ENCODE measurements around the gene FASTKD2. TPM values are rescaled to one million over a fixed set of nuclear protein-coding genes. Genes with fewer than 3 reads are reported as not detected.
"Not testable (repeated sequence)": the region's sequence is repeated elsewhere in the genome, so short reads cannot be mapped to it uniquely, and the experiment has no call there.

FASTKD2 gene
- total RNA-seq, 1 experiment from 2014 or later: 30.7 TPM

GRCh38 chr2:206776432-206776831 lies 11.0 kb downstream of the FASTKD2 start:
- Histone ChIP-seq H3K9me3 (peaks cover 20% of the 10 kb centered on the region), H3K27me3 (no peaks in the 10 kb centered on the region), H3K4me3 (no peak overlapping the region), H3K36me3 (peaks cover 83% of the 10 kb centered on the region)
- DNase-seq: no peak

DNA sequence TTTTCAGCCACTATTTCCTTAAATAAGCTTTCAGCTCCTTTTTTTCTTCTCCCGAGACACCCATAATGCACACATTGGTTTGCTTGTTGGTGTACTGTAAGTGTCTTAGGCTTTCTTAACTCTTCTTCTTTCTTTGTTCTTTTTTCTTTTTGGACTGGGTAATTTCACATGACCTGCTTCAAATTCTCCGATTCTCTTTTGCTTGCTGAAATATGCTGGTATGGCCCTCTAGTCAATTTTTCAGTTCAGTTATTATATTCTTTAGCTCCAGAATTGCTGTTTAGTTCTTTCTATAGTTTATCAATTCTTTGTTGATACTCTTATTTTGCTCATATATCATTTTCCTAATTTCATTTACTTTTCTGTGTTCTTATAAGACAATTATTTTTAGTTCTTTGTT lies 15.3 kb downstream of the FASTKD2 start:
- Histone ChIP-seq H3K9me3 (peaks cover 20% of the 10 kb centered on the region), H3K4me3 (no peak overlapping the region), H3K36me3 (peaks cover 88% of the 10 kb centered on the region), H3K27me3 (no peaks in the 10 kb centered on the region)
- DNase-seq: no peak

GRCh38 chr2:206783718-206784117 lies 18.3 kb downstream of the FASTKD2 start:
- DNase-seq: no peak
- H3K27me3 ChIP-seq: no peaks in the 10 kb centered on the region
- H3K4me3 ChIP-seq: no peak overlapping the region
- H3K36me3 ChIP-seq: peaks cover 86% of the 10 kb centered on the region
- peaks cover 13% of the 10 kb centered on the region for H3K9me3 ChIP-seq

GRCh38 chr2:206784559-206785353 lies 19.4 kb downstream of the FASTKD2 start:
- peaks cover 86% of the 10 kb centered on the region for H3K36me3 ChIP-seq
- no peaks in the 10 kb centered on the region for H3K27me3 ChIP-seq
- no peak overlapping the region for H3K4me3 ChIP-seq
- H3K9me3 ChIP-seq: peaks cover 9% of the 10 kb centered on the region
- no peak for DNase-seq

DNA sequence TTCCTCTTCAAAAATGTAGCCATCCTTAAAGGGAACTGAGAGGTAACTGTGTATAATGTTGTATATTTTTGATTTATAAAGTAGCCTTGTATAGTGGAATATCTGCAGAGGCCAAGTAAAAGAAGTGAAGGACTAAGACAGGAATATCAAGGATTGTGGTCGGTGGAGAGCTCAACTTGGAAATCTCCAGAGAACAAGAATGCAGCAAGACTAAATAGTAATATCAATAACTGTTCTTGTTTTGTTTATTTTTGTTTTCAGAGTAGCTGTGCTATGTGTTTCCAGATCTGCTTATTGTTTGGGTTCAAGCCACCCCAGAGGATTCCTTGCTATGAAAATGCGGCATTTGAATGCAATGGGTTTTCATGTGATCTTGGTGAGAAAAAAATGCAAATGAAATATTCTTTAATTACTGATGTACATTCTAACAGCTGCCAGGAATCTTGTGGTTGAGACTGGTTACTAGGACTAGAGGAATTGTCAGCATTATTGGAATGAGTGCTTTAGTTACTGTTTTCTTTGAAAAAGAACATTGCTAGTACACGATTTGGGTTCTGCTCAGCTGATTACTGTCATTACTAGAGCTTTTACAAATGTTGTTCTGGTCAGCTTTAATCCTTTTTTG lies 25.0 kb downstream of the FASTKD2 start:
- DNase-seq: no peak
- no peaks in the 10 kb centered on the region for H3K9me3 ChIP-seq
- peaks cover 73% of the 10 kb centered on the region for H3K36me3 ChIP-seq
- H3K4me3 ChIP-seq: no peak overlapping the region
- H3K27me3 ChIP-seq: no peaks in the 10 kb centered on the region

DNA sequence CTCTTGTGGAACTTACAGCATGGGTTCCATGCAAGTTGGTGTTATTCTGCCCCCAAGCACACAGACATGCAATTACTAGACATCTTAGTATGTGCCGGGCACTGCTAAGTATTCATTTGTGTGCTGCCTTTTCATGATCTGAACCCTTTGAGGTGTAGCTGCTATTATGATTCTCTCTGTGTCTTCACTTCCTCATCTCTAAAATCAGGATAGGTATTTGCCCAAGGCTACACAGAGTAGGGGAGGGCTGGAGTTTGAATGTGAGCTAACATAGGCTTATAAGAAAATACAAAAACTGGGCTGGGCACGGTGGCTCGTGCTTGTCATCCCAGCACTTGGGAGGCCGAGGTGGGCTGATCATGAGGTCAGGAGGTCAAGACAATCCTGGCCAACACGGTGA lies 27.2 kb downstream of the FASTKD2 start:
- no peak for DNase-seq
- H3K36me3 ChIP-seq: peaks cover 54% of the 10 kb centered on the region
- no peak overlapping the region for H3K4me3 ChIP-seq
- H3K27me3 ChIP-seq: no peaks in the 10 kb centered on the region
- no peaks in the 10 kb centered on the region for H3K9me3 ChIP-seq

DNA sequence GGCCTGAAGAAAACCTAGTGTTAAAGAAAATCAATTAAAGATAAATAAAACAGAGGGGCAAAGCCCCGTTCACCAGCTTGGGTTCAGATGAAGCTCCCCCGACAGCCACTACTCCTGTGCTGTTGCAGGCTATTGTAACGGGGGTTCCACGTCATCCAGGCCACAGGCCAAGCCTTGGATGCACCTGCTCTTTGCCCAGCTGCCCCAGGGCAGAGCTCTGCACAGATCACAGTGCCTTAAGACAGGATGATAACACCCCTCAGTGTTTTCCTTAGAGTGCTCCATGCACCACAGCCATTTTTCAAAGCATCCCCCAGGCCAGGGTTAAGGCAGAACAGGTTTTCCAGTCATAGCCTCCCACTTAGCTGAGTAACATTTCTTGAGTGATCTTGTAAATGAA lies 32.0 kb downstream of the FASTKD2 start:
- H3K27me3 ChIP-seq: no peaks in the 10 kb centered on the region
- no peak overlapping the region for H3K4me3 ChIP-seq
- H3K9me3 ChIP-seq: no peaks in the 10 kb centered on the region
- H3K36me3 ChIP-seq: peaks cover 11% of the 10 kb centered on the region
- DNase-seq: no peak

DNA sequence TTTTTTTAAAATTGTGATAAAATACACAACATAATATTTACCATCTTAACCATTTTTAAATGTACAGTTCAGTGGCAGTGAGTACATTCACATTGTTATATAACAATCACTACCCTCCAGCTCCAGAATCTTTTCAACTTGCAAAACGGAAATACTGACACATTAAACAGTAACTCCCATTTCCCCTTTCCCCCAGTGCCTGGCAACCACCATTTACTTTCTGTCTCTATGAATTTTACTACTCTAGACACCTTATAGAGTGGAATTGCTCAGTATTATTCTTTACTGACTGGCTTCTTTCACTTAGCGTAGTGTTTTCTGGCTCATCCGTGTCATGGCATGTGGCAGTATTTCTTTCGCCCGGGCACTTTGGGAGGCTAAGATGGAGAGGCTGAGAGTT lies 32.6 kb downstream of the FASTKD2 start:
- Histone ChIP-seq H3K4me3 (no peak overlapping the region), H3K36me3 (peaks cover 6% of the 10 kb centered on the region; the same call in 1 of the 2 replicates), H3K27me3 (no peaks in the 10 kb centered on the region), H3K9me3 (no peaks in the 10 kb centered on the region)
- no peak for DNase-seq

DNA sequence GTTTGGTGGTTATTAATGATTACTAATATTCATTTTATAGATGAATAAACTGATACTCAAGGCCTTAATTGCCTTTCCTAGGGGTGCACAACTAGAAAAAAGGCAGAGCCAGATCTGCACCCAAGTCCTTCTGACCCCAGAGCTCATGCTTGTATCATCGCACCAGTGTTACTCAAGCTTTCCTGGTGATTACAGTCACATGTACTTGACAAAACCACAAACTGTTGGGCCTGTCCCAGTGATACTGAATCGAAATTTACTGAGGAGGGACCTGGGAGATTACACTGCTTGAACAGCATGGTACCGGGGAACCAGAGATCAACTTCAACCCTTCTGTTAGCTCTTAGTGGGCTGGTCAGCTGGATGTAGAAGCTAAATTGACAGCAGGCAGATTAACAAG lies 33.7 kb downstream of the FASTKD2 start:
- no peak overlapping the region for H3K4me3 ChIP-seq
- DNase-seq: no peak
- no peaks in the 10 kb centered on the region for H3K27me3 ChIP-seq
- no peaks in the 10 kb centered on the region for H3K36me3 ChIP-seq
- H3K9me3 ChIP-seq: no peaks in the 10 kb centered on the region

GRCh38 chr2:206800506-206801417 lies 35.4 kb downstream of the FASTKD2 start:
- Histone ChIP-seq H3K9me3 (no peaks in the 10 kb centered on the region), H3K27me3 (no peaks in the 10 kb centered on the region), H3K4me3 (no peak overlapping the region), H3K36me3 (peaks cover 3% of the 10 kb centered on the region; the same call in 1 of the 2 replicates)
- peak; percentile 57 for DNase-seq

DNA sequence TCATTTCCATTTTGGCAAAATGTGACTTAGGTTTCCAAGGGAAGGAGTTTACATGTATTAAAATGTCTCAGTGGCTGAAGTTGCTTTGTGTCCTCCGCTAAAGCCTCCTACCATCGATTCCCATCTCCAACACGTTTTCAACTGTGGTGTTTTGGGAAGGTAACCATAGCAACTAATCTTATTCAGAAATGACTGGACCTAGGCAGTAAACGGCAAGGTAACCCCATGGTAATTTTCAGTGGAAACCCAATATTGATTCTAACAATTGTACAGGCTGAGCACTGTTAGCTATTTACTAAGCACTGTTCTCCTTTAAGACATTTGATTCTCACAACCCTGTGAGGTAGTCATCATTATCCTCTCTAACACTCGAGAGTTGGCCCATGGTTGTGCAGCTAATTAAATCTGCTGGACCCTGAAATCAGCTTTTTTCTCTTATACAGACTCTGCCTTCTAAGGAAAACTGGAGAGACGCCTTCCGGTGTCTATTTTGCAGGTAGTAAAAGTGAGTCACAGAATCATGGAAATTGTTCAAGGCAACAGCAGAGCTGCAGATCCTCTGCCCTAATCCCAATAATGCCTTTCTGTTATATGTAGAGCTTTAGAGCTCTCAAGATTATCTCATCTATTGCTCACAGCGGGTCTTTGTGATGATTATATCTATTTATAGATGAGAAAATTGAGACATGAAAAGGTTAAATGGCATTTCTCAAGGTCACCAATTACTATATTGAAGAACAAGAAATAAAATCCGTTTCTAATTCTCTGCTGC lies 36.2 kb downstream of the FASTKD2 start:
- Histone ChIP-seq H3K27me3 (no peaks in the 10 kb centered on the region), H3K9me3 (no peaks in the 10 kb centered on the region), H3K4me3 (no peak overlapping the region), H3K36me3 (peaks cover 3% of the 10 kb centered on the region; the same call in 1 of the 2 replicates)
- DNase-seq: no peak

GRCh38 chr2:206802654-206803514 lies 37.5 kb downstream of the FASTKD2 start:
- no peak overlapping the region for H3K4me3 ChIP-seq
- no peaks in the 10 kb centered on the region for H3K9me3 ChIP-seq
- no peak for DNase-seq
- peaks cover 3% of the 10 kb centered on the region; the same call in 1 of the 2 replicates for H3K36me3 ChIP-seq
- no peaks in the 10 kb centered on the region for H3K27me3 ChIP-seq

DNA sequence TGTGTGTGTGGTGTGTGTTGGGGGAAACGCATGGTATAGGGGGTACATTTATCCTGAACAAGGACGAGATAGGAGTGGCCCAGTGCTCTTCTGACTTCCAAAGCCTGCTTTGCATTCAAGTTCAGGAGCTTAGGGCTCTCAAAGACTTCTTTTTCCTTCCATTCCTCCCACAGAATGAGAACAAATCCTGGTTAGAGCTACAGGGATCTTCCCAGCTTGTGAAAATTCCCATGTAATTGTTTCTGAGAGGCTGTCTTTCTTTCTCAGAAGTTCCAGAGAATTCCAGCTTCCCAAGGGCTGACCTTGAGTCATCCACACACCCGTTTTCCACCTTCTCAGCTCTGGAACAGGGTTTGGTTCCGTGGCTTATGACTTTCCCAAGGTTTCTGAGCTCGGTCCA lies 38.9 kb downstream of the FASTKD2 start:
- no peaks in the 10 kb centered on the region for H3K27me3 ChIP-seq

DNA sequence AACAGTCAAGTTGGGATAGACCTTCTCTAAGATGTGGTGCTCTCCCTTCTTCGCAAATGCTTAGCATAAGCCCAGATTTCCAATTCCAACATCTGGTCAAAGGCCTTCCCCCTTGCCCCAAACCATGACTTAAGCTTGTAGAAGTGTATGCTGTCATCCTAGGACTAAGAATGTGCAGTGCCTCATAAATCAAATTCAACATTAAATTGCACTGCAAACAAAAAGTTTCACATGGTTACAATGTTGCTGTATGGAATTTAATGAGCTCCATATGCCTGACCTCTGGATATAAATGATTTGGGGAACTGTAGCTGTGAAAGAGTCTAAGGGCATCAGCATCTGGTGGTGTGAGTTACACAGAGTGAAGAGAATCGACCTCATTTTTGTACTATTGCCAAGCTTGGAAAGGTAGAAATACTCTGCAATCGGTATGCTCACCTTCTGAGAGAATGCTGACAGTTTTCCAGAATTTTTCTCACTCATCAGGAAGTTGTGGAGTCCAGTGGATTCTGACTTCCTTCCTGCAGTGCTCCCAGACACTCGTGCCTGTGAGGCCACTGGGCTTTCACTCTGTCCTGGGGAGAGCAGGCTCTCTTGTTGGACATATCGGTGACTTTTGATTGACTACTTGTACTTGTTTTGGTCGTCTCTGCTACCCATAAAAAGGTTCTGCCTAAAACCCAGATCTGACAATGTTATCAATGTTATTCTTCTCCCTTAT lies 40.6 kb downstream of the FASTKD2 start:
- H3K27me3 ChIP-seq: no peaks in the 10 kb centered on the region
- H3K4me3 ChIP-seq: no peak overlapping the region
- no peak for DNase-seq
- H3K36me3 ChIP-seq: peaks cover 3% of the 10 kb centered on the region; the same call in 1 of the 2 replicates
- H3K9me3 ChIP-seq: no peaks in the 10 kb centered on the region

More for the DNA sequence above, 38.9 kb downstream of the FASTKD2 start:
- DNase-seq: no peak
- H3K4me3 ChIP-seq: no peak overlapping the region
- peaks cover 3% of the 10 kb centered on the region; the same call in 1 of the 2 replicates for H3K36me3 ChIP-seq
- H3K9me3 ChIP-seq: no peaks in the 10 kb centered on the region

- not testable (repeated sequence) for H3K27me3 ChIP-seq, H3K9me3 ChIP-seq, H3K36me3 ChIP-seq, H3K4me3 ChIP-seq, DNase-seq
Measured at GRCh38 chr2:206807624-206808023, 42.2 kb downstream of the FASTKD2 start.

All from MG63 (cell line).